PC-9 (cell line): ENCODE measurements around the gene SIPA1L3. TPM values are rescaled to one million over a fixed set of nuclear protein-coding genes. Genes with fewer than 3 reads are reported as not detected.

ENCODE experiments used
- BruUV-seq: library from RNA; stranded (reverse); fragments of 400-500 nt; replicated peaks from 2 replicates; lab custom pipeline; 2021; lab: Mats Ljungman, UMichigan
- CTCF ChIA-PET: fragments of 300-600 bp; sonication (Branson Sonifier 250); formaldehyde crosslinking; loops from one replicate; lab custom pipeline; 2022; ENCODE audit warnings: antibody characterized with exemption; lab: Charles Lee
- POLR2A ChIA-PET: fragments of 300-600 bp; sonication (Branson Sonifier 250); formaldehyde crosslinking; loops from one replicate; lab custom pipeline; 2022; ENCODE audit warnings: antibody characterized with exemption; ENCODE audit not compliant: unreplicated experiment; lab: Charles Lee
- DNase-seq, 2 experiments: peaks; one replicate each; pipeline versions ENCODE4 v3.0.0 to v3.0.0-alpha.2; 2015 to 2022; ENCODE audit warnings: mixed read lengths in 1 of 2
- H2AFZ ChIP-seq: fragments of 200-600 bp; sonication (generic); 2 replicates; pipeline ENCODE4 v1.8.1; 2017; ENCODE audit warnings: antibody characterized with exemption
- H3F3A ChIP-seq: fragments of 200-600 bp; sonication (generic); 2 replicates; pipeline ENCODE4 v1.8.1; 2017; ENCODE audit warnings: antibody characterized with exemption, mild to moderate bottlenecking, low read depth; ENCODE audit not compliant: insufficient read depth
- H3K27ac ChIP-seq: fragments of 200-600 bp; sonication (generic); 2 replicates; pipeline ENCODE4 v1.6.1; 2016; ENCODE audit warnings: mixed run types
- H3K27me3 ChIP-seq: fragments of 200-600 bp; sonication (generic); 2 replicates; pipeline ENCODE4 v1.6.1; 2016; ENCODE audit warnings: low read depth, mixed run types; ENCODE audit not compliant: insufficient read depth
- H3K36me3 ChIP-seq: fragments of 200-600 bp; sonication (generic); 2 replicates; pipeline ENCODE4 v1.6.1; 2016; ENCODE audit warnings: low read depth, mixed run types
- H3K4me1 ChIP-seq: fragments of 200-600 bp; sonication (generic); replicated peaks from 2 replicates; pipeline ENCODE4 v1.6.1; 2016; ENCODE audit warnings: mixed run types; ENCODE audit not compliant: insufficient read depth
- H3K4me2 ChIP-seq: fragments of 200-600 bp; sonication (generic); 2 replicates; pipeline ENCODE4 v1.6.1; 2017; ENCODE audit warnings: mixed run types
- H3K4me3 ChIP-seq: fragments of 200-600 bp; sonication (generic); 2 replicates; pipeline ENCODE4 v1.6.1; 2016; ENCODE audit warnings: mixed run types
- H3K79me2 ChIP-seq: fragments of 200-600 bp; sonication (generic); 2 replicates; pipeline ENCODE4 v1.6.1; 2017; ENCODE audit warnings: low read depth, mixed run types
- H3K9me2 ChIP-seq: fragments of 200-600 bp; sonication (generic); 2 replicates; pipeline ENCODE4 v1.8.1; 2017; ENCODE audit warnings: mild to moderate bottlenecking; ENCODE audit not compliant: insufficient read depth
- H3K9me3 ChIP-seq: fragments of 200-600 bp; sonication (generic); 2 replicates; pipeline ENCODE4 v1.8.1; 2016; ENCODE audit warnings: low read depth; ENCODE audit not compliant: insufficient read depth
- H4K20me1 ChIP-seq: fragments of 200-600 bp; sonication (generic); 2 replicates; pipeline ENCODE4 v1.8.1; 2017; ENCODE audit not compliant: insufficient read depth
- CTCF ChIP-seq: fragments of 200-600 bp; sonication (generic); conservative IDR thresholded peaks from 2 replicates; pipeline ENCODE4 v1.6.1; 2017; ENCODE audit warnings: mixed run types, antibody characterized with exemption, mild to moderate bottlenecking, moderate library complexity
- EZH2 ChIP-seq: fragments of 200-600 bp; sonication (generic); IDR thresholded peaks from 2 replicates; pipeline ENCODE4 v1.8.0; 2017; ENCODE audit warnings: antibody characterized with exemption, low read depth
- intact Hi-C: fragments of 100-400 bp; cut with micrococcal nuclease; formaldehyde crosslinking; loops from one replicate; pipeline ENCODE4 v1.10.0; 2022; ENCODE audit not compliant: unreplicated experiment
- total RNA-seq: library from RNA; stranded (reverse); gene quantifications from 2 replicates; pipeline ENCODE4 v1.2.3, GENCODE V29; 2021

Gene SIPA1L3
- total RNA-seq, 1 experiment from 2014 or later = 55.2 TPM

GRCh38 chr19:38046254-38047048, 139.4 kb downstream of the SIPA1L3 start:
- Histone ChIP-seq H3K9me2 (no peaks in the 10 kb centered on the region), H3K36me3 (no peaks in the 10 kb centered on the region), H3K4me3 (no peak overlapping the region), H3K4me2 (no peak overlapping the region), H3F3A (no peaks in the 10 kb centered on the region), H3K9me3 (no peaks in the 10 kb centered on the region; the same call in 1 of the 2 replicates), H3K27me3 (no peaks in the 10 kb centered on the region), H2AFZ (no peak overlapping the region), H3K27ac (no peak overlapping the region), H3K79me2 (peaks cover 4% of the 10 kb centered on the region; the same call in 1 of the 2 replicates), H3K4me1 (no peaks in the 10 kb centered on the region), H4K20me1 (no peaks in the 10 kb centered on the region)
- ChIA-PET POLR2A (no interaction called here), CTCF (no interaction called here)
- intact Hi-C loops = no loop called here
- BruUV-seq = no TSS peak
- TF ChIP-seq EZH2 = no peak
- no peak for TF ChIP-seq CTCF
- no peak for DNase-seq

GRCh38 chr19:38047049-38047438, 140.0 kb downstream of the SIPA1L3 start:
- no peaks in the 10 kb centered on the region for H3F3A ChIP-seq
- no peaks in the 10 kb centered on the region for H3K27me3 ChIP-seq
- BruUV-seq = no TSS peak
- no peaks in the 10 kb centered on the region for H3K36me3 ChIP-seq
- no peaks in the 10 kb centered on the region for H3K4me1 ChIP-seq
- CTCF ChIA-PET = no interaction called here
- no peaks in the 10 kb centered on the region; the same call in 1 of the 2 replicates for H3K9me3 ChIP-seq
- TF ChIP-seq CTCF = no peak
- TF ChIP-seq EZH2 = no peak
- no peak for DNase-seq
- H3K9me2 ChIP-seq = no peaks in the 10 kb centered on the region
- no peak overlapping the region for H3K27ac ChIP-seq
- H3K79me2 ChIP-seq = peaks cover 4% of the 10 kb centered on the region; the same call in 1 of the 2 replicates
- no peaks in the 10 kb centered on the region for H4K20me1 ChIP-seq
- H3K4me2 ChIP-seq = no peak overlapping the region
- intact Hi-C loops = no loop called here
- no peak overlapping the region for H3K4me3 ChIP-seq
- no peak overlapping the region for H2AFZ ChIP-seq
- POLR2A ChIA-PET = no interaction called here

- H3K79me2 ChIP-seq = peaks cover 3% of the 10 kb centered on the region; the same call in 1 of the 2 replicates
- intact Hi-C loops = no loop called here
- ChIA-PET POLR2A (no interaction called here), CTCF (no interaction called here)
- H3K9me2 ChIP-seq = no peaks in the 10 kb centered on the region
- no peaks in the 10 kb centered on the region for H3K27me3 ChIP-seq
- TF ChIP-seq CTCF (no peak), EZH2 (no peak)
- H4K20me1 ChIP-seq = no peaks in the 10 kb centered on the region
- BruUV-seq = no TSS peak
- H3K36me3 ChIP-seq = no peaks in the 10 kb centered on the region
- no peaks in the 10 kb centered on the region for H3F3A ChIP-seq
- H3K9me3 ChIP-seq = no peaks in the 10 kb centered on the region
- H2AFZ ChIP-seq = no peak overlapping the region
- H3K27ac ChIP-seq = no peak overlapping the region
- H3K4me1 ChIP-seq = no peaks in the 10 kb centered on the region
- H3K4me2 ChIP-seq = no peak overlapping the region
- H3K4me3 ChIP-seq = no peak overlapping the region
- DNase-seq = no peak
These were observed 140.6 kb downstream of the SIPA1L3 start for GRCh38 chr19:38047641-38048040.
